PC-9 (cell line): ENCODE data around the gene DNMT3A. TPM values are rescaled to one million over a fixed set of nuclear protein-coding genes. Genes with fewer than 3 reads are reported as not detected.

Experiments used
- BruUV-seq: library from RNA; stranded (reverse); fragments of 400-500 nt; replicated peaks from 2 replicates; lab custom pipeline; 2021; lab: Mats Ljungman, UMichigan
- CTCF ChIA-PET: fragments of 300-600 bp; sonication (Branson Sonifier 250); formaldehyde crosslinking; loops from one replicate; lab custom pipeline; 2022; ENCODE audit warnings: antibody characterized with exemption; lab: Charles Lee
- POLR2A ChIA-PET: fragments of 300-600 bp; sonication (Branson Sonifier 250); formaldehyde crosslinking; loops from one replicate; lab custom pipeline; 2022; ENCODE audit warnings: antibody characterized with exemption; ENCODE audit not compliant: unreplicated experiment; lab: Charles Lee
- DNase-seq, 2 experiments: peaks; one replicate each; pipeline versions ENCODE4 v3.0.0 to v3.0.0-alpha.2; 2015 to 2022; ENCODE audit warnings: mixed read lengths in 1 of 2
- H2AFZ ChIP-seq: fragments of 200-600 bp; sonication (generic); 2 replicates; pipeline ENCODE4 v1.8.1; 2017; ENCODE audit warnings: antibody characterized with exemption
- H3F3A ChIP-seq: fragments of 200-600 bp; sonication (generic); 2 replicates; pipeline ENCODE4 v1.8.1; 2017; ENCODE audit warnings: antibody characterized with exemption, mild to moderate bottlenecking, low read depth; ENCODE audit not compliant: insufficient read depth
- H3K27ac ChIP-seq: fragments of 200-600 bp; sonication (generic); 2 replicates; pipeline ENCODE4 v1.6.1; 2016; ENCODE audit warnings: mixed run types
- H3K27me3 ChIP-seq: fragments of 200-600 bp; sonication (generic); 2 replicates; pipeline ENCODE4 v1.6.1; 2016; ENCODE audit warnings: low read depth, mixed run types; ENCODE audit not compliant: insufficient read depth
- H3K36me3 ChIP-seq: fragments of 200-600 bp; sonication (generic); 2 replicates; pipeline ENCODE4 v1.6.1; 2016; ENCODE audit warnings: low read depth, mixed run types
- H3K4me1 ChIP-seq: fragments of 200-600 bp; sonication (generic); replicated peaks from 2 replicates; pipeline ENCODE4 v1.6.1; 2016; ENCODE audit warnings: mixed run types; ENCODE audit not compliant: insufficient read depth
- H3K4me2 ChIP-seq: fragments of 200-600 bp; sonication (generic); 2 replicates; pipeline ENCODE4 v1.6.1; 2017; ENCODE audit warnings: mixed run types
- H3K4me3 ChIP-seq: fragments of 200-600 bp; sonication (generic); 2 replicates; pipeline ENCODE4 v1.6.1; 2016; ENCODE audit warnings: mixed run types
- H3K79me2 ChIP-seq: fragments of 200-600 bp; sonication (generic); 2 replicates; pipeline ENCODE4 v1.6.1; 2017; ENCODE audit warnings: low read depth, mixed run types
- H3K9me2 ChIP-seq: fragments of 200-600 bp; sonication (generic); 2 replicates; pipeline ENCODE4 v1.8.1; 2017; ENCODE audit warnings: mild to moderate bottlenecking; ENCODE audit not compliant: insufficient read depth
- H3K9me3 ChIP-seq: fragments of 200-600 bp; sonication (generic); 2 replicates; pipeline ENCODE4 v1.8.1; 2016; ENCODE audit warnings: low read depth; ENCODE audit not compliant: insufficient read depth
- H4K20me1 ChIP-seq: fragments of 200-600 bp; sonication (generic); 2 replicates; pipeline ENCODE4 v1.8.1; 2017; ENCODE audit not compliant: insufficient read depth
- CTCF ChIP-seq: fragments of 200-600 bp; sonication (generic); conservative IDR thresholded peaks from 2 replicates; pipeline ENCODE4 v1.6.1; 2017; ENCODE audit warnings: mixed run types, antibody characterized with exemption, mild to moderate bottlenecking, moderate library complexity
- EZH2 ChIP-seq: fragments of 200-600 bp; sonication (generic); IDR thresholded peaks from 2 replicates; pipeline ENCODE4 v1.8.0; 2017; ENCODE audit warnings: antibody characterized with exemption, low read depth
- intact Hi-C: fragments of 100-400 bp; cut with micrococcal nuclease; formaldehyde crosslinking; loops from one replicate; pipeline ENCODE4 v1.10.0; 2022; ENCODE audit not compliant: unreplicated experiment
- total RNA-seq: library from RNA; stranded (reverse); gene quantifications from 2 replicates; pipeline ENCODE4 v1.2.3, GENCODE V29; 2021

Gene DNMT3A
- total RNA-seq, 1 experiment from 2014 or later, result 38.9 TPM

GRCh38 chr2:25332571-25332970, 9.2 kb downstream of the DNMT3A start:
- Histone ChIP-seq H3K9me2 (no peaks in the 10 kb centered on the region), H3F3A (no peaks in the 10 kb centered on the region), H3K4me3 (no peak overlapping the region), H3K9me3 (no peaks in the 10 kb centered on the region), H3K27ac (no peak overlapping the region), H4K20me1 (peaks cover 9% of the 10 kb centered on the region), H3K36me3 (no peaks in the 10 kb centered on the region), H3K79me2 (no peaks in the 10 kb centered on the region), H2AFZ (no peak overlapping the region), H3K27me3 (no peaks in the 10 kb centered on the region), H3K4me1 (no peaks in the 10 kb centered on the region), H3K4me2 (no peak overlapping the region)
- BruUV-seq, result no TSS peak
- intact Hi-C loops, result no loop called here
- ChIA-PET POLR2A (interaction anchor here (0.6 kb wide), 1 partner anchor 727 kb away, joined by 3 read pairs; no protein-coding TSS in a partner anchor), CTCF (no interaction called here)
- no peak for TF ChIP-seq EZH2
- TF ChIP-seq CTCF, result no peak
- DNase-seq, result peak in 1 of 2 experiments; percentile 25

GRCh38 chr2:25331686-25332365, 9.9 kb downstream of the DNMT3A start:
- no peaks in the 10 kb centered on the region for H3K79me2 ChIP-seq
- peaks cover 9% of the 10 kb centered on the region for H4K20me1 ChIP-seq
- intact Hi-C loops, result no loop called here
- no peaks in the 10 kb centered on the region for H3K9me2 ChIP-seq
- no peak overlapping the region for H2AFZ ChIP-seq
- CTCF ChIA-PET, result no interaction called here
- H3K9me3 ChIP-seq, result peaks cover 2% of the 10 kb centered on the region; the same call in 1 of the 2 replicates
- no peaks in the 10 kb centered on the region for H3K36me3 ChIP-seq
- TF ChIP-seq EZH2, result no peak
- no peak for TF ChIP-seq CTCF
- H3K4me2 ChIP-seq, result no peak overlapping the region
- no peaks in the 10 kb centered on the region for H3F3A ChIP-seq
- BruUV-seq, result no TSS peak
- H3K27ac ChIP-seq, result no peak overlapping the region
- no peaks in the 10 kb centered on the region for H3K27me3 ChIP-seq
- POLR2A ChIA-PET, result no interaction called here
- peak in 1 of 2 experiments; percentile 12 for DNase-seq
- no peak overlapping the region for H3K4me3 ChIP-seq
- no peaks in the 10 kb centered on the region for H3K4me1 ChIP-seq

- H3K4me2 ChIP-seq, result no peak overlapping the region
- no peaks in the 10 kb centered on the region for H3K4me1 ChIP-seq
- TF ChIP-seq EZH2 (no peak), CTCF (no peak)
- H3K27me3 ChIP-seq, result no peaks in the 10 kb centered on the region
- intact Hi-C loops, result no loop called here
- no peak overlapping the region for H2AFZ ChIP-seq
- H3F3A ChIP-seq, result no peaks in the 10 kb centered on the region
- H3K4me3 ChIP-seq, result no peak overlapping the region
- no TSS peak for BruUV-seq
- H3K9me3 ChIP-seq, result peaks cover 7% of the 10 kb centered on the region; the same call in 1 of the 2 replicates
- H3K9me2 ChIP-seq, result no peaks in the 10 kb centered on the region
- peaks cover 9% of the 10 kb centered on the region for H4K20me1 ChIP-seq
- no peaks in the 10 kb centered on the region for H3K36me3 ChIP-seq
- CTCF ChIA-PET, result no interaction called here
- POLR2A ChIA-PET, result no interaction called here
- H3K79me2 ChIP-seq, result no peaks in the 10 kb centered on the region
- H3K27ac ChIP-seq, result no peak overlapping the region
- no peak for DNase-seq
Measured at GRCh38 chr2:25330937-25331336, 10.8 kb downstream of the DNMT3A start.
